Measurements from ENCODE around the gene POLR3GL. TPM values are rescaled to one million over a fixed set of nuclear protein-coding genes. Genes with fewer than 3 reads are reported as not detected.

The POLR3GL gene
- total RNA-seq, 1 donor: 11.2 TPM

DNA sequence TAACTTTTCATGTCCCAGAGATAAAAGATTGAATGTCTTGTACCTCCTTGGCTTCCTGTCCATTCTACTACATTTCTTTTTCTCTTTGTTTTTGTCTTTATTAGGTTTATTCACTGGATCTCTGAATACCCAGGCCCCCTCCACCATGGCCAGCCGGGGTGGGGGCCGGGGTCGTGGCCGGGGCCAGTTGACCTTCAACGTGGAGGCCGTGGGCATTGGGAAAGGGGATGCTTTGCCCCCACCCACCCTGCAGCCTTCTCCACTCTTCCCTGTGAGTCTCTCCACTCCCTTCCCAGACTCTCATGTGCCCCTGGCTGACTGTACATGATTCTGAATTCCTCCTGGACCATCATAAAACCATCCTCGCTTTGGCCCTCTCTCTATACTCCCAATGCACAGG is 10.2 kb downstream of the POLR3GL start:
- TF ChIP-seq, protein P1, sequence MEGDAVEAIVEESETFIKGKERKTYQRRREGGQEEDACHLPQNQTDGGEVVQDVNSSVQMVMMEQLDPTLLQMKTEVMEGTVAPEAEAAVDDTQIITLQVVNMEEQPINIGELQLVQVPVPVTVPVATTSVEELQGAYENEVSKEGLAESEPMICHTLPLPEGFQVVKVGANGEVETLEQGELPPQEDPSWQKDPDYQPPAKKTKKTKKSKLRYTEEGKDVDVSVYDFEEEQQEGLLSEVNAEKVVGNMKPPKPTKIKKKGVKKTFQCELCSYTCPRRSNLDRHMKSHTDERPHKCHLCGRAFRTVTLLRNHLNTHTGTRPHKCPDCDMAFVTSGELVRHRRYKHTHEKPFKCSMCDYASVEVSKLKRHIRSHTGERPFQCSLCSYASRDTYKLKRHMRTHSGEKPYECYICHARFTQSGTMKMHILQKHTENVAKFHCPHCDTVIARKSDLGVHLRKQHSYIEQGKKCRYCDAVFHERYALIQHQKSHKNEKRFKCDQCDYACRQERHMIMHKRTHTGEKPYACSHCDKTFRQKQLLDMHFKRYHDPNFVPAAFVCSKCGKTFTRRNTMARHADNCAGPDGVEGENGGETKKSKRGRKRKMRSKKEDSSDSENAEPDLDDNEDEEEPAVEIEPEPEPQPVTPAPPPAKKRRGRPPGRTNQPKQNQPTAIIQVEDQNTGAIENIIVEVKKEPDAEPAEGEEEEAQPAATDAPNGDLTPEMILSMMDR (IDR thresholded peaks at IDR 0.05; ENCODE audit: insufficient read depth, low read depth, low read length): no peak
- H3K4me3 ChIP-seq (ENCODE audit: low read depth, low read length): no peak overlapping the region
- DNase-seq (ENCODE audit: low read depth): no peak

DNA sequence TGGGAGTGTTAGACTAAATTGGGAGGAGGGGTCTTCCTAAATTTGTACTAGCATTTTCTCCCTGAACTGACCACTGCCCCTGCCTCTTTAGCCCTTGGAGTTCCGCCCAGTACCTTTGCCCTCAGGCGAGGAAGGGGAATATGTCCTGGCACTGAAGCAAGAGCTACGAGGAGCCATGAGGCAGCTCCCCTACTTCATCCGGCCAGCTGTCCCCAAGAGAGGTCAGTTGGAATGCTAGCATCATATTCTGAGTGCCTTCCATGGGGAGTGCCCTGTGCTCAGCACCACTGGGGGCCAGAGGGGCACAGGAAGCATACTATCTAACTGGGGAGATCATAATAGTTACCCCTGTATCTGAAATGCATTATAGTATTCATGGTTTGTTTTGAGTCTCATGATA is 10.7 kb downstream of the POLR3GL start:
- TF ChIP-seq, protein P1 (IDR thresholded peaks at IDR 0.05; ENCODE audit: insufficient read depth, low read depth, low read length): no peak
- DNase-seq (ENCODE audit: low read depth): no peak
- H3K4me3 ChIP-seq (ENCODE audit: low read depth, low read length): no peak overlapping the region

DNA sequence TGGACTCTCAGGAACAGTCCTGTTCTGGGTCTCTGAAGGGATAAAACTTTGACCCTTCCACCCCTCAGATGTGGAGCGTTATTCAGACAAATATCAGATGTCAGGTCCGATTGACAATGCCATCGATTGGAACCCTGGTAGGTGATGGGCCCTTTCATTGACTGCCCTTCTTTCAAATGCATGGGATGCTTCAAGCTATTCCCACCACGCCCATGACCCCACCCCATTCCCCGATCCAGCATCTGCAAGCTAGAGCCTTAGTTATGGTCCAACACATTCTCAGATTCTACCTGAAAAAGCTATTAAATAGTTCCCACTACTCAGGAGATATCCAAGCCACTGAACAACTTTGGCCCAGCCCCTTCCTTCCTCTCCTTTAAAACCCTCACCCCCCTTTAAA is 12.5 kb downstream of the POLR3GL start:
- no peak overlapping the region for H3K4me3 ChIP-seq (ENCODE audit: low read depth, low read length)
- DNase-seq (ENCODE audit: low read depth): no peak
- TF ChIP-seq, protein P1 (IDR thresholded peaks at IDR 0.05; ENCODE audit: insufficient read depth, low read depth, low read length): no peak

DNA sequence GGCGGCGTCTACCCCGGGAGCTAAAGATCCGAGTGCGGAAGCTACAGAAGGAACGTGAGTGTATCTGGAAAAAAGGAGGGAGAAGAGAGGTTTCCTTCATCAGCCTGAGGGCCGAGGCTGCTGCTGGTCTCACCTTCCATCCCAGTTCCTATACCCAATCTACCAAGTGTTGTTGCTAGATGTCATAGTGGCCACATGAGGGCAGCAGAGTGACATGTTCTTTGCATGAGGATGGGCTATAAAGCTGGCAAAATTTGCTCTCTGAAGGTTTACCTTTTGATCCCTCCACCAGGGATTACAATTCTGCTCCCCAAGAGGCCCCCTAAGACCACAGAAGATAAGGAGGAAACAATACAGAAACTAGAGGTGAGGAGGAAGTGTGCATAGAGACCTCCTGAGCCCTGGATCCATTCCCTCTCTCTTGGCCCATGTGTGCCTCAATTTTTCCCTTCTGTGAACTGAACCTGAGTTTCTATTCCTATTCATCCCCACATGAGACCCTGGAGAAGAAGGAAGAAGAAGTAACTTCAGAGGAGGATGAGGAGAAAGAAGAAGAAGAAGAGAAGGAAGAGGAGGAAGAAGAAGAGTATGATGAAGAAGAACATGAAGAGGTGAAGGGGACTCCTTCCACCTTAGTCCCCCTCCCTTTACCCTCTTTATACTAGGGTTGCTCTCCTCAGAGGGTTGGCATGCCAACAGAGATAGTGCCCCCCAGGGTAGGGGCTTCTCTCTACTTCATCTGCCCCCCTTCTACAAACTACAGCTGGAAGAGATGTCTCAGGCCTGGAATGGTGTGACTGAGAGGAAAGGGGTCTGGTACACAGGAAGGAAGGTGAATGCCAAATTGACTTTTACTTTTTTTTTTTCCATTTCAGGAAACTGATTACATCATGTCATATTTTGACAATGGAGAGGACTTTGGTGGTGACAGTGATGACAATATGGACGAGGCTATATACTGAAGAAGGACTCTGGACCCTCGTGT is 13.3 kb downstream of the POLR3GL start:
- DNase-seq (ENCODE audit: low read depth): peak; percentile 88
- TF ChIP-seq, protein P1 (IDR thresholded peaks at IDR 0.05; ENCODE audit: insufficient read depth, low read depth, low read length): peak; percentile 87

DNA sequence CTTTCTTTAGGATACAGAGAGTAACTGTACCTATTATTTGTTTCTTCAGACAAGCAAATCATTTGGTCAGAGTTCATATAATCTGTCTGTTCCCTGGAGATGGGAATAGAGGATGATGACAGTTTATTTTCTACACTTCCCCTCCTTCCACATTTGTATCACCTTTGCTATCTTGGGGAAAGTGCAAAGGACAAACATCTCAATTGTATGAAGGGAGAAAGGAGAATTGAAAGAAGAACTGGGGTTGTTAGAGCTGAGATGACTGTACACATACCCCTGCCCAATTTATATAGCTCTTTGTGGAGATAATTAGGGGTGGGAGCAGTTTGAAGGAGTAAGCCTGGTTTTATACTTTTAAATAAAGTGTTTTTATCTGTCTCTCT is 14.0 kb downstream of the POLR3GL start:
- H3K4me3 ChIP-seq (ENCODE audit: low read depth, low read length): peak overlapping the region; percentile 54
- TF ChIP-seq, protein P1 (IDR thresholded peaks at IDR 0.05; ENCODE audit: insufficient read depth, low read depth, low read length): no peak
- no peak for DNase-seq (ENCODE audit: low read depth)

More for the DNA sequence above, 13.3 kb downstream of the POLR3GL start:
- no peak overlapping the region for H3K4me3 ChIP-seq (ENCODE audit: low read depth, low read length)

DNA sequence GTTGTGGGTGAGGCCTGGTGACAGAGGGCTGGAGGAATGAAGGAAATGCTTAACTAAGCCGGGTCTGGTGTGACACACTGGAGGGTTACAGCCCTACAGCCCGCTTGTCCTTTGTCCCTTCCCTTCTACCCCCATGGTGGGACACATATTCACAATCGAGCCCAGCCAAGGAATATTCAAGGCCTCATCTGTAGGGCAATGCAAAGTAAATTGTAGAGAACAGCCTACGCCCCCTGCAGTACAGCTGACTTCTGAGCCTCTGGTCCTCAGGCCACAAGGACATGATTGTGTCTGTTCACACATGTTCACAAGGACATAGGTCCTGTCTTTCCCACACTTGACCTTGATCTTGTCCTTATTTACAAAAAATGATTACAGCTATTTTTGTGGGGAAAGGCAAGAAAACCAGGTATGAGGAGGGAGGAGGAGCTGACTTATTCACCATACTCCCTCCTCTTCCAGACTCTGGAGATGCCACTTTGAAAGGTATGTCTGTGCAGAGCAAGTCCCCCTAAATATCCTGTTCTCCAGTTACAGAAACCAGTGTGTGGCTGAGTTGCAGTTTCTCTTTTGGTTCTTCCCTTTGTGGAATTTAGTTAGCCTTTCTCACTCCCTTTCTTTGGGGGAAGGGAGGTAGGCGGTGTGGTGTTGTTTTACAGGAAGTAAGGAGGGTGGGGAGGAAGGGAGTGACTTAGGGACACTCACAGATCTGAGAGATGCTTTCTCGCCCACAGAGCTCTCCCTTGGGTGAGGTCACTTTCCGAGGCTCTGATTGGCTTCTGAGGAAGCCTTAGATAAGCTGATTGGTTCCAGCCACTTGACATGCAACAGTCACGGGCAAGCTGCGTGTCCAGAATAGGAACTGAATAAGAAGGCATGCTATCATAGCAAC is 14.6 kb downstream of the POLR3GL start:
- TF ChIP-seq, protein P1 (IDR thresholded peaks at IDR 0.05; ENCODE audit: insufficient read depth, low read depth, low read length): peak; percentile 40
- H3K4me3 ChIP-seq (ENCODE audit: low read depth, low read length): peak overlapping the region; percentile 54
- peak; percentile 100 for DNase-seq (ENCODE audit: low read depth)

Data from fibroblast of villous mesenchyme (primary cell).